A549 (cell line): ENCODE data around the gene LRRC47. TPM values are rescaled to one million over a fixed set of nuclear protein-coding genes. Genes with fewer than 3 reads are reported as not detected.

Source experiments
- ATAC-seq, 2 experiments: fragments of 200-7000 bp in 1 of 2; fragments of >200 bp in 1 of 2; cut with Nextera tagmentation in 1 of 2; cut with Tn5 transposase in 1 of 2; 3 replicates each; pipeline versions ENCODE4 v1.8.0 to v1.9.1; 2018 to 2020; ENCODE audit warnings: mild to moderate bottlenecking in 1 of 2, moderate library complexity in 1 of 2
- CTCF ChIA-PET: fragments of 300-600 bp; sonication (Branson Sonifier 250); formaldehyde crosslinking; extraction: SDS; loops from one replicate; lab custom pipeline; 2021; ENCODE audit warnings: antibody characterized with exemption, inconsistent platforms; lab: Yijun Ruan, JAX
- POLR2A ChIA-PET: fragments of 350-600 bp; formaldehyde crosslinking; extraction: SDS; loops from one replicate; lab custom pipeline; 2021; ENCODE audit warnings: antibody characterized with exemption, inconsistent platforms; lab: Yijun Ruan, JAX
- DNase-seq, 2 experiments: peaks; one replicate each; pipeline versions ENCODE4 v3.0.0 to v3.0.0-alpha.2; 2011 to 2016; ENCODE audit warnings: low read depth in 1 of 2, low spot score in 1 of 2
- FAIRE-seq: peaks from 2 replicates; lab custom pipeline; 2011; peaks lifted over from hg19 to GRCh38; lab: Jason Lieb, UNC
- H3K27ac ChIP-seq, 2 experiments: fragments of >200 bp; sonication (Bioruptor Twin); formaldehyde crosslinking; 3 replicates each; pipeline ENCODE4 v1.5.1; 2016 to 2017
- H3K4me1 ChIP-seq: fragments of >200 bp; sonication (Bioruptor Twin); formaldehyde crosslinking; 3 replicates; pipeline ENCODE4 v1.6.1; 2016
- H3K4me2 ChIP-seq: fragments of >200 bp; sonication (Bioruptor Twin); formaldehyde crosslinking; 3 replicates; pipeline ENCODE4 v1.6.1; 2016
- H3K4me3 ChIP-seq: fragments of >200 bp; sonication (Bioruptor Twin); formaldehyde crosslinking; 3 replicates; pipeline ENCODE4 v1.5.1; 2016
- H3K9me3 ChIP-seq: fragments of >200 bp; sonication (Bioruptor Twin); formaldehyde crosslinking; 3 replicates; pipeline ENCODE4 v1.6.1; 2016
- CBX2 ChIP-seq: fragments of 200-600 bp; sonication (generic); IDR thresholded peaks from 2 replicates; pipeline ENCODE4 v1.6.1; 2016; ENCODE audit warnings: low read depth, mild to moderate bottlenecking, borderline replicate concordance
- ESRRA ChIP-seq: fragments of 150-350 bp; IDR thresholded peaks from 2 replicates; pipeline ENCODE4 v1.6.1; 2014; ENCODE audit warnings: mild to moderate bottlenecking, low read length, borderline replicate concordance
- FOSL2 ChIP-seq, 2 experiments: fragments of 450-650 bp in 1 of 2; fragments of >200 bp in 1 of 2; sonication (Bioruptor Twin) in 1 of 2; formaldehyde crosslinking; IDR thresholded peaks; 2 replicates each; pipeline versions ENCODE4 v1.5.0 to v1.6.1; 2016 to 2020; ENCODE audit warnings: mild to moderate bottlenecking in 1 of 2, moderate library complexity in 1 of 2
- HOXA7 ChIP-seq: fragments of 250-450 bp; sonication (Bioruptor Pico); IDR thresholded peaks from 2 replicates; pipeline ENCODE4 v1.5.0; 2020; ENCODE audit warnings: mild to moderate bottlenecking, moderate library complexity
- JUNB ChIP-seq: fragments of >200 bp; sonication (Bioruptor Twin); formaldehyde crosslinking; IDR thresholded peaks from 2 replicates; pipeline ENCODE4 v1.6.1; 2016
- KDM5A ChIP-seq: fragments of 200-600 bp; sonication (generic); IDR thresholded peaks from 2 replicates; pipeline ENCODE4 v1.6.1; 2016; ENCODE audit warnings: antibody characterized with exemption, mild to moderate bottlenecking
- MAZ ChIP-seq: fragments of 150-350 bp; IDR thresholded peaks from 2 replicates; pipeline ENCODE4 v1.6.1; 2014; ENCODE audit warnings: antibody characterized with exemption, low read depth, low read length, borderline replicate concordance
- MYC ChIP-seq: IDR thresholded peaks from 2 replicates; pipeline ENCODE4 v1.6.1; 2012; ENCODE audit warnings: mild to moderate bottlenecking, inconsistent platforms, low read length, improper control_type of control experiment, borderline replicate concordance
- NFE2L2 ChIP-seq: fragments of 150-350 bp; conservative IDR thresholded peaks from 2 replicates; pipeline ENCODE4 v1.6.1; 2014; ENCODE audit warnings: low read length
- NPAS2 ChIP-seq: fragments of 250-450 bp; sonication (Bioruptor Pico); IDR thresholded peaks from 2 replicates; pipeline ENCODE4 v1.8.0; 2022; ENCODE audit warnings: mild to moderate bottlenecking, moderate library complexity, borderline replicate concordance
- RARB ChIP-seq: fragments of 250-450 bp; sonication (Bioruptor Pico); IDR thresholded peaks from 2 replicates; pipeline ENCODE4 v1.8.0; 2021; ENCODE audit warnings: mild to moderate bottlenecking, moderate library complexity
- RFX5 ChIP-seq: fragments of 450-650 bp; IDR thresholded peaks from 2 replicates; pipeline ENCODE4 v1.7.1; 2014; ENCODE audit warnings: antibody characterized with exemption, mild to moderate bottlenecking, moderate library complexity
- SREBF2 ChIP-seq: fragments of 450-650 bp; IDR thresholded peaks from 2 replicates; pipeline ENCODE4 v1.6.1; 2014; ENCODE audit warnings: mild to moderate bottlenecking, moderate library complexity
- ZC3H11A ChIP-seq: fragments of 450-650 bp; IDR thresholded peaks from 2 replicates; pipeline ENCODE4 v1.6.1; 2014; ENCODE audit warnings: antibody characterized with exemption, mild to moderate bottlenecking
- ZSCAN20 ChIP-seq: fragments of 250-450 bp; sonication (Bioruptor Pico); IDR thresholded peaks from 2 replicates; pipeline ENCODE4 v1.8.0; 2022; ENCODE audit warnings: mild to moderate bottlenecking, moderate library complexity
- WGBS: methylation state at CpG from one replicate; pipeline ENCODE4 v1.1.6; 2017; ENCODE audit errors: missing lambda C conversion rate; 5-methylcytosine and 5-hydroxymethylcytosine counted together
- polyA plus RNA-seq, 4 experiments: library from polyadenylated mRNA; depleted of rRNA in 3 of 4; stranded (reverse); fragments of >200 nt; fragmentation: RNase III in 1 of 4; extraction: RNeasy Plus Mini Kit Qiagen cat#74134 plus additional on column Dnase treatment in 1 of 4; gene quantifications; 2 replicates in 3 of 4; 3 replicates in 1 of 4; pipeline ENCODE4 v1.2.3, GENCODE V29; 2011 to 2017
- TF ChIP-seq, protein P1 (sequence below): fragments of 250-450 bp; sonication (Bioruptor Pico); IDR thresholded peaks from 2 replicates; pipeline ENCODE4 v1.5.0; 2020; ENCODE audit warnings: low read depth, mild to moderate bottlenecking, moderate library complexity
- TF ChIP-seq, protein P2 (sequence below): fragments of 450-650 bp; IDR thresholded peaks from 2 replicates; pipeline ENCODE4 v1.6.1; 2014; ENCODE audit warnings: antibody characterized with exemption
- TF ChIP-seq, protein P3 (sequence below): fragments of >200 bp; sonication (Bioruptor Twin); formaldehyde crosslinking; IDR thresholded peaks from 3 replicates; pipeline ENCODE4 v1.5.1; 2016
- TF ChIP-seq, protein P4 (sequence below): fragments of 200-600 bp; sonication (generic); IDR thresholded peaks from 2 replicates; pipeline ENCODE4 v1.6.1; 2016; ENCODE audit warnings: antibody characterized with exemption, mild to moderate bottlenecking, moderate library complexity

The LRRC47 gene
- polyA plus RNA-seq, 2 of the 4 experiments (the other 2 are of a cell fraction) = 28.5 to 41.6 TPM

DNA sequence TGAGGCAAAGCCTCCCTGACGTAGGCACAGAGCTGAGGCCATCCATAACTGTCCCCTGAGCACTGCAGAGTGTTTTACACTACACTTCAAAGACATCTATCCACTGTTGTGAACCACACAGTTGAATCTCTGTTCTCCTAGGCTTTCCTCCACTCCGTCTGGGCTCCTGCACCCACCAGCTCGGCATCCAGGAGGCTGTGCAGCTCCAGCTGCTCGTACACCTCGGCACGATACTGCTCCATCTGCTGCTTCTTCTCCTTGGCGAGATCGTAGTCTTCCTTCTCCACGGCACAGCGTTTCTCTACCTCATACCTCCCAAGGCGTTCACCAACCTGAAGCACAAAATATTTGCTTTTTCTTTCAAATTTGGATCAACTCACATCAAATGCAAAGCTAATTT, 42.5 kb upstream of the LRRC47 start:
- ChIA-PET POLR2A (no interaction called here), CTCF (interaction anchor here (1.5 kb wide), 1 partner anchor 10 kb away, joined by 6 read pairs; no protein-coding TSS in a partner anchor)
- no peak overlapping the region for H3K27ac ChIP-seq
- no peak for FAIRE-seq
- H3K4me2 ChIP-seq = no peak overlapping the region
- H3K4me3 ChIP-seq = no peak overlapping the region
- no peak for ATAC-seq
- 94% methylated on average over 11 of the region's 11 CpGs for WGBS
- peaks cover 7% of the 10 kb centered on the region; the same call in 2 of the 3 replicates for H3K9me3 ChIP-seq
- DNase-seq = no peak
- H3K4me1 ChIP-seq = no peaks in the 10 kb centered on the region
- TF ChIP-seq, protein P1, sequence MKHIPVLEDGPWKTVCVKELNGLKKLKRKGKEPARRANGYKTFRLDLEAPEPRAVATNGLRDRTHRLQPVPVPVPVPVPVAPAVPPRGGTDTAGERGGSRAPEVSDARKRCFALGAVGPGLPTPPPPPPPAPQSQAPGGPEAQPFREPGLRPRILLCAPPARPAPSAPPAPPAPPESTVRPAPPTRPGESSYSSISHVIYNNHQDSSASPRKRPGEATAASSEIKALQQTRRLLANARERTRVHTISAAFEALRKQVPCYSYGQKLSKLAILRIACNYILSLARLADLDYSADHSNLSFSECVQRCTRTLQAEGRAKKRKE (CRISPR knock-in tag) = no peak
- TF ChIP-seq MAZ (no peak), FOSL2 (IDR thresholded peaks at IDR 0.05) (no peak), FOSL2 (CRISPR knock-in tag; IDR thresholded peaks at IDR 0.05) (no peak), JUNB (no peak), ZC3H11A (no peak), NPAS2 (CRISPR knock-in tag) (no peak), NFE2L2 (no peak), ESRRA (no peak), SREBF2 (no peak), ZSCAN20 (CRISPR knock-in tag) (no peak)
- TF ChIP-seq, protein P2, sequence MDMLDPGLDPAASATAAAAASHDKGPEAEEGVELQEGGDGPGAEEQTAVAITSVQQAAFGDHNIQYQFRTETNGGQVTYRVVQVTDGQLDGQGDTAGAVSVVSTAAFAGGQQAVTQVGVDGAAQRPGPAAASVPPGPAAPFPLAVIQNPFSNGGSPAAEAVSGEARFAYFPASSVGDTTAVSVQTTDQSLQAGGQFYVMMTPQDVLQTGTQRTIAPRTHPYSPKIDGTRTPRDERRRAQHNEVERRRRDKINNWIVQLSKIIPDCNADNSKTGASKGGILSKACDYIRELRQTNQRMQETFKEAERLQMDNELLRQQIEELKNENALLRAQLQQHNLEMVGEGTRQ = no peak
- TF ChIP-seq, protein P3, sequence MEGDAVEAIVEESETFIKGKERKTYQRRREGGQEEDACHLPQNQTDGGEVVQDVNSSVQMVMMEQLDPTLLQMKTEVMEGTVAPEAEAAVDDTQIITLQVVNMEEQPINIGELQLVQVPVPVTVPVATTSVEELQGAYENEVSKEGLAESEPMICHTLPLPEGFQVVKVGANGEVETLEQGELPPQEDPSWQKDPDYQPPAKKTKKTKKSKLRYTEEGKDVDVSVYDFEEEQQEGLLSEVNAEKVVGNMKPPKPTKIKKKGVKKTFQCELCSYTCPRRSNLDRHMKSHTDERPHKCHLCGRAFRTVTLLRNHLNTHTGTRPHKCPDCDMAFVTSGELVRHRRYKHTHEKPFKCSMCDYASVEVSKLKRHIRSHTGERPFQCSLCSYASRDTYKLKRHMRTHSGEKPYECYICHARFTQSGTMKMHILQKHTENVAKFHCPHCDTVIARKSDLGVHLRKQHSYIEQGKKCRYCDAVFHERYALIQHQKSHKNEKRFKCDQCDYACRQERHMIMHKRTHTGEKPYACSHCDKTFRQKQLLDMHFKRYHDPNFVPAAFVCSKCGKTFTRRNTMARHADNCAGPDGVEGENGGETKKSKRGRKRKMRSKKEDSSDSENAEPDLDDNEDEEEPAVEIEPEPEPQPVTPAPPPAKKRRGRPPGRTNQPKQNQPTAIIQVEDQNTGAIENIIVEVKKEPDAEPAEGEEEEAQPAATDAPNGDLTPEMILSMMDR = no peak

DNA sequence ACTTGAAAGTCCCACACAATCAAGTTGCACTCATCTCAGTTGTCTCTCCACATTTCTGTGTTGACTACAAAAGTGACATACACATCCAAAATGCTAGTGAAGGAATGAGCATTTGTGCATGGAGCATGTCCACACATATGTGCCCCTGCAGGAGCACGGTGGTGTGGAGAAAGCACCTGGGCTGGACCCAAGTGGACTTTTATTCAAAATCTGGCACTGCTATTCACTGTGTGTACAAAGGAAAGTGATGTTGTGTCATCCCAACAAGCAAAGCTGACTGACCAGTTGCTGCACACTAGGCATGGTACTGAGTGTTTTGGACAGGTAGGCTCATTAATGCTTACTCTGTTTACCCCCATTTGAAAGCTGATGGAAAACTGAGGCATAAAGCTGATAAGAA, 41.4 kb upstream of the LRRC47 start:
- 100% methylated on average over 1 of the region's 1 CpG for WGBS
- no peaks in the 10 kb centered on the region for H3K4me1 ChIP-seq
- no peak overlapping the region for H3K27ac ChIP-seq
- FAIRE-seq (no peak), DNase-seq (no peak), ATAC-seq (no peak)
- ChIA-PET CTCF (no interaction called here), POLR2A (no interaction called here)
- no peak overlapping the region for H3K4me2 ChIP-seq
- TF ChIP-seq, protein P4, sequence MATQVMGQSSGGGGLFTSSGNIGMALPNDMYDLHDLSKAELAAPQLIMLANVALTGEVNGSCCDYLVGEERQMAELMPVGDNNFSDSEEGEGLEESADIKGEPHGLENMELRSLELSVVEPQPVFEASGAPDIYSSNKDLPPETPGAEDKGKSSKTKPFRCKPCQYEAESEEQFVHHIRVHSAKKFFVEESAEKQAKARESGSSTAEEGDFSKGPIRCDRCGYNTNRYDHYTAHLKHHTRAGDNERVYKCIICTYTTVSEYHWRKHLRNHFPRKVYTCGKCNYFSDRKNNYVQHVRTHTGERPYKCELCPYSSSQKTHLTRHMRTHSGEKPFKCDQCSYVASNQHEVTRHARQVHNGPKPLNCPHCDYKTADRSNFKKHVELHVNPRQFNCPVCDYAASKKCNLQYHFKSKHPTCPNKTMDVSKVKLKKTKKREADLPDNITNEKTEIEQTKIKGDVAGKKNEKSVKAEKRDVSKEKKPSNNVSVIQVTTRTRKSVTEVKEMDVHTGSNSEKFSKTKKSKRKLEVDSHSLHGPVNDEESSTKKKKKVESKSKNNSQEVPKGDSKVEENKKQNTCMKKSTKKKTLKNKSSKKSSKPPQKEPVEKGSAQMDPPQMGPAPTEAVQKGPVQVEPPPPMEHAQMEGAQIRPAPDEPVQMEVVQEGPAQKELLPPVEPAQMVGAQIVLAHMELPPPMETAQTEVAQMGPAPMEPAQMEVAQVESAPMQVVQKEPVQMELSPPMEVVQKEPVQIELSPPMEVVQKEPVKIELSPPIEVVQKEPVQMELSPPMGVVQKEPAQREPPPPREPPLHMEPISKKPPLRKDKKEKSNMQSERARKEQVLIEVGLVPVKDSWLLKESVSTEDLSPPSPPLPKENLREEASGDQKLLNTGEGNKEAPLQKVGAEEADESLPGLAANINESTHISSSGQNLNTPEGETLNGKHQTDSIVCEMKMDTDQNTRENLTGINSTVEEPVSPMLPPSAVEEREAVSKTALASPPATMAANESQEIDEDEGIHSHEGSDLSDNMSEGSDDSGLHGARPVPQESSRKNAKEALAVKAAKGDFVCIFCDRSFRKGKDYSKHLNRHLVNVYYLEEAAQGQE = no peak
- TF ChIP-seq KDM5A = no peak
- no peak for TF ChIP-seq MYC
- TF ChIP-seq, protein P2 = no peak
- TF ChIP-seq HOXA7 (CRISPR knock-in tag) = no peak
- TF ChIP-seq RARB (CRISPR knock-in tag) = no peak
- TF ChIP-seq CBX2 = no peak
- no peak for TF ChIP-seq RFX5
- no peak overlapping the region for H3K4me3 ChIP-seq
- peaks cover 7% of the 10 kb centered on the region; the same call in 2 of the 3 replicates for H3K9me3 ChIP-seq
